ENCODE results near the gene JUP.

DNA sequence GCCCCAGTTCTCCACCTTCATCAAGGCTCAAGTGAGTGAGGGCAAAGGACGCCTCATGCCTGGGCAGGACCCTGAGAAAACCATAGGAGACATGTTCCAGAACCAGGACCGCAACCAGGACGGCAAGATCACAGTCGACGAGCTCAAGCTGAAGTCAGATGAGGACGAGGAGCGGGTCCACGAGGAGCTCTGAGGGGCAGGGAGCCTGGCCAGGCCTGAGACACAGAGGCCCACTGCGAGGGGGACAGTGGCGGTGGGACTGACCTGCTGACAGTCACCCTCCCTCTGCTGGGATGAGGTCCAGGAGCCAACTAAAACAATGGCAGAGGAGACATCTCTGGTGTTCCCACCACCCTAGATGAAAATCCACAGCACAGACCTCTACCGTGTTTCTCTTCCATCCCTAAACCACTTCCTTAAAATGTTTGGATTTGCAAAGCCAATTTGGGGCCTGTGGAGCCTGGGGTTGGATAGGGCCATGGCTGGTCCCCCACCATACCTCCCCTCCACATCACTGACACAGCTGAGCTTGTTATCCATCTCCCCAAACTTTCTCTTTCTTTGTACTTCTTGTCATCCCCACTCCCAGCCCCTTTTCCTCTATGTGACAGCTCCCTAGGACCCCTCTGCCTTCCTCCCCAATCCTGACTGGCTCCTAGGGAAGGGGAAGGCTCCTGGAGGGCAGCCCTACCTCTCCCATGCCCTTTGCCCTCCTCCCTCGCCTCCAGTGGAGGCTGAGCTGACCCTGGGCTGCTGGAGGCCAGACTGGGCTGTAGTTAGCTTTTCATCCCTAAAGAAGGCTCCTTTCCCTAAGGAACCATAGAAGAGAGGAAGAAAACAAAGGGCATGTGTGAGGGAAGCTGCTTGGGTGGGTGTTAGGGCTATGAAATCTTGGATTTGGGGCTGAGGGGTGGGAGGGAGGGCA is 36.0 kb upstream of the JUP start:
- TF ChIP-seq EZH2phosphoT487 (IDR thresholded peaks at IDR 0.05; ENCODE audit: borderline replicate concordance): no peak
- no peak for TF ChIP-seq CEBPB (IDR thresholded peaks at IDR 0.05; ENCODE audit: low read depth)

Measured in HCT116 (cell line).